Common myeloid progenitor, CD34-positive (primary cell): ENCODE results near the gene RPS29.

ENCODE experiments used
- CTCF ChIA-PET: fragments of 350-600 bp; sonication (Branson Sonifier 250); formaldehyde crosslinking; loops from one replicate; lab custom pipeline; 2021; ENCODE audit warnings: antibody characterized with exemption; lab: Charles Lee
- POLR2A ChIA-PET: fragments of 350-600 bp; sonication (Branson Sonifier 250); formaldehyde crosslinking; loops from one replicate; lab custom pipeline; 2021; ENCODE audit warnings: antibody characterized with exemption; lab: Charles Lee
- DNase-seq, 3 donors: peaks; one replicate each; pipeline versions ENCODE4 v3.0.0 to v3.0.0-alpha.2; 2013
- H3K27ac ChIP-seq, 2 experiments: 1 replicate in 1 of 2; 2 replicates in 1 of 2; pipeline ENCODE4 v1.7.0; 2013; ENCODE audit warnings: inconsistent platforms in 2 of 2, low read length in 2 of 2, mild to moderate bottlenecking in 2 of 2, low read depth in 1 of 2, moderate library complexity in 1 of 2; ENCODE audit not compliant: severe bottlenecking in 2 of 2, insufficient read depth in 1 of 2, poor library complexity in 1 of 2
- H3K27me3 ChIP-seq, 5 experiments: replicated peaks in 2 of 5; 1 replicate in 3 of 5; 2 replicates in 2 of 5; pipeline versions ENCODE4 v1.6.1 to v1.7.0; 2013; ENCODE audit warnings: low read length in 4 of 5, mild to moderate bottlenecking in 2 of 5, moderate library complexity in 2 of 5, inconsistent platforms in 1 of 5; ENCODE audit not compliant: insufficient read depth in 5 of 5, control insufficient read depth in 4 of 5
- H3K36me3 ChIP-seq, 4 experiments: 1 replicate in 2 of 4; 2 replicates in 2 of 4; pipeline versions ENCODE4 v1.6.1 to v1.7.0; 2013; ENCODE audit warnings: low read length in 3 of 4, control low read depth in 1 of 4, mild to moderate bottlenecking in 1 of 4; ENCODE audit not compliant: control insufficient read depth in 4 of 4, insufficient read depth in 4 of 4
- H3K4me1 ChIP-seq, 4 experiments: 1 replicate in 3 of 4; 2 replicates in 1 of 4; pipeline versions ENCODE4 v1.6.1 to v1.7.1; 2013; ENCODE audit warnings: low read length in 3 of 4, mild to moderate bottlenecking in 3 of 4, control low read depth in 1 of 4, inconsistent platforms in 1 of 4, moderate library complexity in 1 of 4; ENCODE audit not compliant: control insufficient read depth in 4 of 4, insufficient read depth in 4 of 4; ENCODE audit errors: control extremely low read depth in 1 of 4
- H3K4me3 ChIP-seq, 7 experiments: 1 replicate in 4 of 7; 2 replicates in 3 of 7; pipeline versions ENCODE4 v1.5.1 to v1.7.0; 2013; ENCODE audit warnings: mild to moderate bottlenecking in 7 of 7, low read length in 6 of 7, moderate library complexity in 6 of 7, inconsistent platforms in 2 of 7, low read depth in 2 of 7, control low read depth in 1 of 7; ENCODE audit not compliant: insufficient read depth in 4 of 7, control insufficient read depth in 1 of 7; ENCODE audit errors: extremely low read depth in 1 of 7
- H3K9me3 ChIP-seq, 5 experiments: 1 replicate in 4 of 5; 2 replicates in 1 of 5; pipeline versions ENCODE4 v1.6.1 to v1.7.1; 2013; ENCODE audit warnings: low read length in 4 of 5, mild to moderate bottlenecking in 2 of 5, inconsistent platforms in 1 of 5, low read depth in 1 of 5, moderate library complexity in 1 of 5; ENCODE audit not compliant: control insufficient read depth in 4 of 5, insufficient read depth in 2 of 5; ENCODE audit errors: control extremely low read depth in 1 of 5
- WGBS: methylation state at CpG from one replicate; pipeline ENCODE4 v1.1.5; 2013; ENCODE audit not compliant: insufficient coverage; 5-methylcytosine and 5-hydroxymethylcytosine counted together

The RPS29 gene

DNA sequence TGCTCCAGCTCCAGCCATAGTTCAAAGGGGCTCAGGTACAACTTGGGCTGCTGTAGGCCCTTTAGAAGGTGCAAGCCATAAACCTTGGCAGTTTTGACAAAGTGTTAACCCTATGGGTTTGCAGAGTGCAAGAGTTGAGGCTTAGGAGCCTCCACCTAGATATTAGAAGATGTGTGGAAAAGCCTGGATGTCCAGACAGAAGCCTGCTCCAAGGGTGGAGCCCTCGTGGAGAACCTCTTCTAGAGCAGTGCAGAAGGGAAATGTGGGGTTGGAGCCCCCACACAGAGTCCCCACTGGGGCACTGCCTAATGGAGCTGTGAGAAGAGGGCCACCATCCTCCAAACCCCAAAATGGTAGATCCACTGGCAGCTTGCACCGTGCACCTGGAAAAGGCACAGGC is 45.1 kb downstream of the RPS29 start:
- ChIA-PET POLR2A (no interaction called here), CTCF (no interaction called here)
- no CpG with 5 or more reads among the region's 2 CpGs for WGBS
- no peak for DNase-seq
- no peaks in the 10 kb centered on the region for H3K4me1 ChIP-seq
- no peaks in the 10 kb centered on the region for H3K36me3 ChIP-seq
- H3K4me3 ChIP-seq: no peak overlapping the region
- H3K9me3 ChIP-seq: peaks cover 0 to 15% (median 8%) of the 10 kb centered on the region in 5 experiments
- H3K27ac ChIP-seq: no peak overlapping the region
- H3K27me3 ChIP-seq: no peaks in the 10 kb centered on the region

DNA sequence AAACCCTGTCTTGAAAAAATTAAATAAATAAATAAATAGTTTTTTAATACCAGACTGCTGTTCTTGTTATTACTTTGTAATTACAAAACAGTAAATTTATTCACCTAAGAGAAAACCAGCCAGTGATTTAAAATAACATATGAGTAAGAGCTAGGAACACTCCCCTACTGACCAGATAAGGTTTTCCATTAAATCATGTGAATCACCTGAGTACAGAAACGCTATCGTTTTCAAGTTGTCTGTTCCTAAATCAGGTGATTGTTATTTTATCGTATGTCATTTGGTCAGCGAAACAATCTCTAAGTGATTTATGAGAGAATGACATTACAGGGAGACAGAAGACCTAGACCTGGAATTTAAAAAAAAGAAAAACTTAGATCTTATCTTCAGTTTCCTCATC is 47.3 kb downstream of the RPS29 start:
- Histone ChIP-seq H3K36me3 (no peaks in the 10 kb centered on the region), H3K9me3 (peaks cover 0 to 15% (median 8%) of the 10 kb centered on the region in 5 experiments), H3K27ac (no peak overlapping the region), H3K4me3 (no peak overlapping the region), H3K27me3 (no peaks in the 10 kb centered on the region), H3K4me1 (no peaks in the 10 kb centered on the region)
- no peak for DNase-seq
- ChIA-PET POLR2A (no interaction called here), CTCF (no interaction called here)
- WGBS: 96% methylated on average over 3 of the region's 4 CpGs
